GM18909 (cell line): ENCODE results near the gene TMEM156.
A peak's percentile ranks its signal among the peaks of the same experiment; 100 is the strongest.
"Not testable (repeated sequence)": the region's sequence is repeated elsewhere in the genome, so short reads cannot be mapped to it uniquely, and the experiment has no call there.

Experiments
- ATAC-seq: cut with Tn5 transposase; IDR thresholded peaks from one replicate; pipeline ENCODE4 v1.9.1; 2021; ENCODE audit warnings: mild to moderate bottlenecking; ENCODE audit not compliant: unreplicated experiment, poor library complexity

Gene TMEM156

DNA sequence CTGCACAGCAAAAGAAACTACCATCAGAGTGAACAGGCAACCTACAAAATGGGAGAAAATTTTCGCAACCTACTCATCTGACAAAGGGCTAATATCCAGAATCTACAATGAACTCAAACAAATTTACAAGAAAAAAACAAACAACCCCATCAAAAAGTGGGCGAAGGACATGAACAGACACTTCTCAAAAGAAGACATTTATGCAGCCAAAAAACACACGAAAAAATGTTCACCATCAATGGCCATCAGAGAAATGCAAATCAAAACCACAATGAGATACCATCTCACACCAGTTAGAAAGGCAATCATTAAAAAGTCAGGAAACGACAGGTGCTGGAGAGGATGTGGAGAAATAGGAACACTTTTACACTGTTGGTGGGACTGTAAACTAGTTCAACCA lies 30.2 kb downstream of the TMEM156 start:
- not testable (repeated sequence) for ATAC-seq

DNA sequence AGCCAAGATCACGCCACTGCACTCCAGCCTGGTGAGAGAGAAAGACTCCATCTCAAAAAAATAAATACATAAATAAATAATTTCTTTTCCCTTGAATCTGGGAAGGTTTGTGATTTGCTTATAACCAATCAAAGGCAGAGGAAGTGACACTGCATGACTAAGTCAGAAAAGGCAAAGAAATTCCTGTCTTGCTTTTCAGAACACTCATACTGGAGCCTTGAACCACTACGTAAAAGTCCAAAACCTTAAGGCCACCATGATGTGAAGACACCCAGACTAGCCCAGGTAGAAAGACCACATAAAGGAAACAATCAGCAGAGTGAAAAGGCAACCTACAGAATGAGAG lies 36.6 kb downstream of the TMEM156 start:
- no peak for ATAC-seq

DNA sequence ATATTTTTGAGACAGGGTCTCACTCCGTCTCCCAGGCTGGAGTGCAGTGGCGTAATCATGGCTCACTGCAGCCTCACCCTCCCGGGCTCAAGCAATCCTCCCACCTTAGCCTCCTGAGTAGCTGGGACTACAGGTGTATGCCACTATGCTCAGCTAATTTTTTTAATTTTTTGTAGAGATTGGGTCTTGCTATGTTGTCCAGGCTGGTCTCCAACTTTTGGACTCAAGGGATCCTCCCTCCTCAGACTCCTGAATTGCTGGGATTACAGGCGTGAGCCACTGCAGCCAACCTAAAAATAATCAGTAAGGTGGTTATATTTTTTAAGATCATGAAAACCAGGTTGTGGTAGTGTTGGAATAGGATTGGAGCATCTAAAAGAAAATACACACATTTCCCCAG lies 38.1 kb downstream of the TMEM156 start:
- ATAC-seq, result no peak

DNA sequence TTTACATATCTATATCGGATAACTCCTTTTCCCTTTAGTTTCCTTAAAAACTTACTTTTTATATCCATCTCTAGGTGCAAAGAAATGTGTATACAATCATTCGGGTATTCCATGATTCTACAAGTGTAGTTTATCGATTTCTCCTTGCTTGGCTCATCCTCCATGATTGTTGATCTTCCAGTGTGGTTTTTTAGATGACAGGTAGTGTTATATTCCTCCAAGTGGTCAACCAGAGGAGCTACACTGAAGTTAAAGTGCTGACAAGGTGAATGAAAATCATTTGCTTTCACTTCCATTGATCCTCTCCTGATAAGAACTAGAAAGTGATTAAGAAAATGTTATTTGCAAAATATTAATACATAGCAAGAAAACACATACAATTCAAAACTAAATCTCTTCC lies 38.5 kb downstream of the TMEM156 start:
- no peak for ATAC-seq

DNA sequence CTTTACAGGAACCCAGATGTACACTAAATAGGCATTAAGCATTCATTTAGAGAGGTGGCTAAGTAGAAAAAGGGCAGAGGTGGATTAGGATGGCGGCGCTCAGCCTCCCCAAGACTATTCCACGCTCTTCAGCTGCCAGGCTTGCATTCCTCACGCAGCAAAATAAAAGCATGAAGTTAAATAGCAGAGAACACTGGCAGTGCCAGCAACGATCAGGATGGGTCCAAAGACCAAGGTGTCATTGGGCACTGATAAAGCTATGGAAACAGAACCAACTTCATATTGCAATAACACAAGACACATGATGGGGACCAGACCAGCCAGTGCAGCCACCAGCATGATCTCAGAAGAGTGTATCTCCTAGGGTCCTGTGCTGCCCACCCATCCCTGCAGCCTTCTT lies 42.0 kb downstream of the TMEM156 start:
- ATAC-seq, result no peak

DNA sequence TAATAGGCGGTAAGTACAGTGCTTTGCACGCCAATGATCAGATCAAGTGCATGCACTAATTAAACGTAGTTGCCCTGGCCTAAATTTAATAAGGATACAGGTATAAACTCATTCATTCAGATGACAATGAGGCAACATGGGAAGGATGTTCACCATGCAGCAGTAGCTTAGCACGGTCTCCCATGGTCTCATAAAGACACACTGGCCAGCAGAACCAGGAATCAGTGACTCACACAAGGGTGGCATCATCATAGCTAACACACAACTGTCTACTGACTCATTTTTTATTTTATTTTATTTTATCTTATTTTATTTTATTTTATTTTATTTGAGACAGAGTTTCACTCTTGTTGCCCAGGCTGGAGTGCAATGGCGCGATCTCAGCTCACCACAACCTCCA lies 42.7 kb downstream of the TMEM156 start:
- no peak for ATAC-seq

DNA sequence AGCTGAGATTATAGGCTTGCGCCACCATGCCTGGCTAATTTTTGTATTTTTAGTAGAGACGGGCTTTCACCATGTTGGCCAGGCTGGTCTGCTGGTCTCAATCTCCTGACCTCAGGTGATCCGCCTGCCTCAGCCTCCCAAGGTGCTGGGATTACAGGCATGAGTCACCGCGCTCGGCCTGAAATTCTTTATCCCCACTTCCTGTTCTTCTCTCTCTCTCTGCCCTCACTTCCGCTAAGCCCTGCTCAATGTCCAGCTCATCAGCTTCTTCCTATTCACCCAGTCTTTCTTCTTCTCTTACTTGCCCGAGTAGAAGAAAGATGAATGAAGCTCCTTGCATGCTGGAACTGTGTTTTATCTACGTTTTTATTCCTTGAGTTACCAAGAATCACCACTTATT lies 43.9 kb downstream of the TMEM156 start:
- ATAC-seq, result not testable (repeated sequence)

DNA sequence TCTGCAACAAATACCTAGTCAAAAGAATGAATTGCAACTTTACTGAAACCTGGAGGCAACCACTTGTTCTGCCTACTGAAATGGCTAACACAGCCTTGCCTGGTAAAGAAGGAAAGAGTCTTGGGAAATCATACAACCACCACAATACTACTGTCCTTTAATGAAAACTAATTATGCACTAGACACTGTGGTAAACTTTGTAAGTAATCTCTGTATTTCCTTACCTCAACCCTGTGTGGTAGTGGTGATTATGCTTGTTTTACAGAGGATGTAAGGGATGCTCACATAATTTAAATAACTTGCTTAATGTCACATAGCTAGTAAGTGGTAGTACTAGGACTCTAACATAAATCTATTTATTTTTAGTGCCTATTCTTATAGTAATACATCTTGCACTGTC lies 44.7 kb downstream of the TMEM156 start:
- no peak for ATAC-seq

DNA sequence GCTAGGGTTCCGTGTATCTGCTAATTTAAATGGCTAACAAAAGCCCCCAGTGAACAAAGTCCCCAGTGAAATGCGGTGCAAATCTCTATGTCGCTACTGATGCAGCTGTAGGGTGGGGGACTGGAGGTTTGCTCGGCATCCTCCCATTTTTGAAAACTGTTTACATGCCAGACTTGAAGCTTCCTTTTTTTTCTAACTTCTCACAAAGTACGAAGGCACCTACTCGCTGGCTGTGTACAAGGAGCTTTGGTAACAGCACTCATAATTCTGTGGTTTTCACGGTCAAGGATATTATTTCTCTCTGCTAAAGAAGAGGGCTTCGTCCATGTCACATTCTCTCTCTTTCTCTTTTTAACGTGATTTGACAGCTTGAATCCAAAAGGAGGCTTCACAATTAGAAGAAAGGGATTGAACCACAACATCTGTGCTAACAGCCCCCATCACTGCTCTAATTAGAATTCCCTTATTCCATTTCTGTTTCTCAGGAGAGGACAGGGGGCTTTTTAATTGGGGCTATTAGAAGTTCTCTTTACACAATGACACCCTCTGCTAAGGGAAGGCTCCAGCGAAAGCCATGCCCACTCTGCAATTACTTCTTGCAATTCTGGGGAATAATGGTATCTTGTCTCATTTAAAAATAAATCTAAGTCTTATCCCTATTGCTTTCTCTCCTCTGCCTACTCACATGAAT lies 46.7 kb downstream of the TMEM156 start:
- ATAC-seq, result no peak

DNA sequence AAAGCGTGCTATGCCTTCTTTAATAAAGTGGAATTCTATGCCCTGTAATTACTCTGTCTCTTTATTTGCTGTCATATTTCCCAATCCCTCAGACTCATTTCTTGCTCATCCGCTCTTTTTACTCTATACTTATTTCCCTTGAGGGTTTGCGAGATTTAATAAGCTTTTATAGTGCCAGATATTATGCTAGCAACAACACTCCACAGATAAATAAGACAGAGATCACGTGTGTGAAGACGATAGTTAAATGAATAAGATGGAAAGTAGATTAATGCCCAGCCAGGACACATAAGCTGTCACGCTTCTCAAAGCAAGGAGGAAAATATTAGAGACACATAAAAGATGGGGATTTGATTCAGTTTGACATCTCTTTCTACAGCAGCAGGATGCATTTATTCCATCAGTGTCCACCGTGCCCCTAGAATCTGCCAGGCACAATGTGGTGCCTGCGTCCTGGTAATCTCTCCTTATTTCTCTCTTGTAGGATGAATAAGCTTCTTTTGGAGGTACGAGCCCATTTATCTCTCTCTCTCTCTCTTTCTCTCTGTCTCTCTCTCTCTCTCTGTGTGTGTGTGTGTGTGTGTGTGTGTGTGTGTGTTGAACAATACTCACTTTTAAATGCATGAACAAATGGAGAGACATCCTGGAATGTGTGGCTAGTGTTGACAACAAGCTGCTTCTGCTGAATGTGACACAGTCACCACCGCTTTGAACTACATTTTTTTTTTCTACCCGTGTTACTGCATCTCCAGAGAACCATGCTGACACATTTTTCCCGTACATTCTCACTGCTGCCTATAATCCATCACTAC lies 48.2 kb downstream of the TMEM156 start:
- ATAC-seq, result no peak

DNA sequence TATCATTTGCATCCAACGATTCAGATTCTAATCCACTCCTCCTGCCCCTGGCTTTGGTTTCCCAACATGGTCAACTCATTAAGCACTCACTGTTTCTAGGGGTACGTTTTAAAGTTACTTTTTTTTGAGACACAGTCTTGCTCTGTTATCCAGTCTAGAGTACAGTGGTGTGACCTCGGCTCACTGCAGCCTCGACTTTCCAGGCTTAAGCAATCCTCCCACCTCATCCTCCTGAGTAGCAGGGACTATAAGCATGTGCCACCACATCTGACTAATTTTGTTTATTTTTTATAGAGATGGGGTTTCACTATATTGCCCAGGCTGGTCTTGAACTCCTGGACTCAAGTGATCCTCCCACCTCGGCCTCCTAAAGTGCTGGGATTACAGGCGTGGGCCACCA lies 48.9 kb downstream of the TMEM156 start:
- no peak for ATAC-seq

DNA sequence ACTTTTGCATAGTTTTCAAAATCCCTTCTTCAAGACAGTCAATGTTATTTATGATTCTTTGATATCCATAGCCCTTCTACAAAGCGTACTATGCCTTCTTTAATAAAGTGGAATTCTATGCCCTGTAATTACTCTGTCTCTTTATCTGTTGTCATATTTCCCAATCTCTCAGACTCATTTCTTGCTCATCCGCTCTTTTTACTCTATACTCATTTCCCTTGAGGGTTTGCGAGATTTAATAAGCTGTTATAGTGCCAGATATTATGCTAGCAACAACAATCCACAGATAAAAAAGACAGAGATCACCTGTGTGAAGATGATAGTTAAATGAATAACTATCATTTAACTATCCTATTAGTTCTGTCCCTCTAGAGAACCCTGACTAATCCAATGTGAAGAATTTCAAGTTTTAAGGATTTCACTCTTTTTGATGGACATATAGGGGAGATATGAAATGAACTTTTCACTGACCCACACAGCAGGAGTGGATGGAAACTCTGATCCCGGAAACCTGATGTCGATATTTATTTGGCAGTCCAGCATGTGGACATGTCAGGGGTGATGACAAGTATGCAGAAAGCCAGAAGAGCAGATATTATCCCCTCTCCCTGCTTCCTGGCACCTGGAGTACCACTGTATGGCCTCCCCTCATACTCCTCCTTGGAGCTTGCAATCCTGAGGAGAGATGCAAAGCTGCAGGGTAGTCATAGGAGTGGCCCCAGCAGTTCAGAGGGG lies 49.7 kb downstream of the TMEM156 start:
- ATAC-seq, result no peak

DNA sequence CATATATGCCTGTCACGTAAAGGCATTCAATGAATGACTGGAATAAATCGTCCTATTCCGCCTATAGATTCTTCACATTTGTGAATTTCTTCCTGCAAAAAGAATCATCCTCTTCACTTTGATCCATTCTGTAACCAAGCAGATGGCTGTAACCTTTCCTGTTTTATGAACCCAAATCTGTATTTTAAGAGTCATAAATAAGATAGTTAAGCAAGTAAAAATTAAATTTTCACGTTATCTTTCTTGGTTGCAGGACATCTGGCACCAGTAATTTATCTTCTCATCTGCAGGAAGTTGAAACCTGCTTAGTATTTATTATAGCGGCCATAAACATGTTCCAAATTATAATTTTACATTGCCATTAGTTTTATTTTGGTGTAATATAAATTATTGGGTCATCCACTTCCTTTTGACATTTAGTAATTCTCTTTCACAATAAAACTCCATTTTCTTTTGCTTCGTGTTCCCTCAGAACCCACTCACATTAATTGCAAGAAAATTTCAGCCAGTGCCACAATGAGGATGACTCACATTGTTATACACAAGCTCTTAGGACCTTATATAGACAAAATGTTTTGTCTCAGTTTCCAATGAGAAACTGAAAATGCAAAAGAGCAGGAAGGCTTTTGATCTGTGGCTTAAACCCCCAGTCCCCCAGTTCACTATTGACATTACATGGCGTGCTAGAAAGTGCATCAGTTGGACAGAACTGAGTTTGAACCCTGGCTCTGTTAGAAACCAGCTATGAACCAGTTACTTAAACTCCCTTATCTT lies 51.1 kb downstream of the TMEM156 start:
- peak; percentile 47 for ATAC-seq

DNA sequence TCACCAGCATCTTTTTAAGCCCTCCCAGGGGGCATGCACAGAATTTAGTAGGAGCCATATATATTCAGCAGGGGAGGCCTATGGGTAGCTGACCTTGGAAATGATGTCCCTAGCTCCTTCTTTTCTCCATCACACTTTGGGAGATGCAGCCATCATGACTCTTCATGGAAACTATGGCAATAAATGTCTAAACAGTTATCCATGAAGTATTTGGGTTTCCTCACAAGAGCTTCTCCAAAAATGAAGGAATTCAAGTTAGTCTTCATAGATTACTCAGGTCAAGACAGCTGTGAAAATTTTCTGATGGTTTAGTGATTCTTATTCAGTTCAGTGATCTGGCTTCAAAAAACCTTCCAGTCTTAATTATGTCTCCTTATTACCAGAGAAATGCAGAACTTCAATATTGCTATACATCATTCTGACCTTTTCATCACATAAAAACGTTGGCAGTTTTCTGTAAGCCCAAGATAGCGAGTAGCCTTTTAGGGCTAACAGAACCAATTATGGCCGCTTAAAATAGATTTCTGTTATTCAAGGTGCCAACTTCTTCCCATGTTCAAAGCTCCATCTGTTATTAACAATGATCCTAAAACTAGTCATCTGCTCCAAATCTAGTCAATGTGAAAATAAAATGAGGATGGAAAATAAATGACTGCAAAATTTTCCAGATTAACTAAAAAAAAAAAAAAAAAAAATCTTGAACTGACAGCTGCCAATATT lies 52.5 kb downstream of the TMEM156 start:
- no peak for ATAC-seq

DNA sequence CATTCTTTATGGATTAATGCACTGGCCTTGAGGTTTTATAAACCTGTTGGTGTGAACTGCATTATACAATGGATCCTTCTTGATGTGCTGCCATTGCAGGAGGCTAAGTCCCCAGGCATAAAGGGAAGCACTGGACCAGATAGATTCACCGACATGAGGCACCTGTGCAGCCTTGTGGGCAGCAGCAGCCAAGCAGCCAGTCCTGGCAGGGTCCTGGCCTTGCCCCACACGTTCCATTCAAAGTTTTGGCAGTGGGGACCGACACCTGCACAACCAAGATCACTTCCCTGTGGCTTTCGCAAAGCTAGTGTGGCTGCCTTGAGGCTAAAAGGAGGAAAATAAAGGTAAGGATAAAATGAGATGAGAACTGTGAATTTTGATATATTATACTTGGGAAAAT lies 53.1 kb downstream of the TMEM156 start:
- no peak for ATAC-seq

DNA sequence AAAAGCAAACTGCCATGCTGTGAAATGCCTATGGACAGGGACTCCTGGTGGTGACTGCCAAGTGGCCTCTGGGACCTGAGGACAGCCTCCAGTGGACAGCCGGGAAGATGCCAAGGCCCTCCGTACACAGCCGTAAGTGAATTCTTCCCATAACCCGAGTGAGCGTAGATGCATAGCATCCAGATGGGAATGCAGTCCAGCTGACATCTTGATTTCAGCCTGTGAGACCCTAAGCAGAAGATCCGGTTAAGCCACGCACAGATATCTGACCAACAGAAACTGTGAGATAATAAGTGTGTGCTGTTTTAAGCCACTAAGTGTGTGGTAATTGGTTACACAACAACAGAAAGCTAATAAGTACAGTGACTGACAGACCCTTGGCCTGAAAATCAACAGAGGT lies 55.9 kb downstream of the TMEM156 start:
- ATAC-seq, result no peak

DNA sequence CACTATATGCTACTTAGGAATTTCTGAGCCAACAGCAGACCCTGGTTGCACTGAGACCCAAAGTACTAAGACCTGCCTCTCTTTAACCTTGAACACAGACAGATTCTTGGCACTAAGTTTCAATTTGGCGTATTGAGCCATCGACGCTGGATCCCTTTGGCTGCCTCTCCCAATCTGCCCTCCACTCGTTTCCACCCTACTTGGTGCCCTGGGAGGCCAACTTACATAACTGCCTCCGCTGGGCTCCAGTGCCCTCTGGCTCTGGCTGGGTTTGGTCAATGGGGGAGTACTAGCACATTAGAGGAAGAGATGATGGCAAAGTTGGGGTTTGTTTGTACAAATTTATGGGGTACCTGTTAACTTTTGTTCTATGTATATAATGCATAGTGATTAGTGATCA lies 63.5 kb downstream of the TMEM156 start:
- ATAC-seq, result no peak

DNA sequence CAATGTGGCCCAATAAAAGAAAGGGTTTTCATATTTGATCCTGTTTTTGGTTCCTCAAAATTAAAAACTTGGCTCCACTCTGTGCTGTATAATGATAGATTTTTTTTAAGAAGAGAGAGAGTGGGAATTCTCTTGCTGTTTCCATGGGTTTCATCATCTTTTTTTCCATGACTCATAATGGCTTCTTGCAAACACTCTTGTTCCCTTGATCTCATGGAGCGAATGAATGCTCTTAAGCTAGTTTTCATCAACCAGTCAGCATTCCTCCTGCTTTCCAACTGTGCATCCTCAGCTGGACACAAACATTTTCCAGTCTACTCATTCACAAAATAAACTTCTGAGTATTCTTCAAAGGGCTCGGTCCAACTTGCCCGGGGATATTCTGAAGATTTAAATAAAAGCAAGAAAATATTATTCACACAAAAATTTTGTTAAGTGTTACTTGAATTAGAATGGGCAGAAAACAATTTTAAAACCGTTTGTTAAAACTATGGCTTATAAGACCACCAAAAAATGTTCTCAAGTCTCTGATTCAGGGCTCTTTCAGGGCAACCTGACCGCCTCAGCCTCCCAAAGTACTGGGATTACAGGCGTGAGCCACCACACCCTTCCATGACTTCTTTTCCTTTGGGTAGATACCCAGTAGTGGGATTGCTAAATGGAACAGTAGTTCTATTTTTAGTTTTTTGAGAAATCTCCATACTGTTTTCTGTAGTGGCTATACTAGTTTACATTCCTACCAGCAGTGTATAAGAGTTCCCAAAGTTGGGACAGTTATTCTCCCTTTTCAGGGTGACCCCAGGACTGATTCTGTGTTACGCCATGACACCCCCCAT lies 64.7 kb downstream of the TMEM156 start:
- no peak for ATAC-seq

DNA sequence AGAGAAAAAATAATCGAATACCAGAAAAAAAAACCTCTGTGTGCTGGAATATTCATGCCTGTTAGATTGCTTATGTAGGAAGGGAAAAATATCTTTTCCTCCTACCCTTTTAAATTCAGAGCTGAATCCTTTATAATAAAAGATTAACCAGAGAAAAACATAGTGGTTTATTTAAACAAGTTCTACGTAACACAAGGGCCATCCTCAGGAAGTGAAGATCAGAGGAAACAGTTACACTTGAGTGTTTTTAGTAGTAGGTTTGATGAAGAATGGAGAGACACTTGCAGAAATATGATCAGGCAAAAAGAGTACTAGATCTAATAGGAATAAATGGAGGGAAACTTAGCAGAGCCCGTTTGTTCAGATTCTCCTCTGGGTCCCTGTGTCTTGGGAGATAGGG lies 66.3 kb downstream of the TMEM156 start:
- no peak for ATAC-seq
